GM15510 (cell line): ENCODE data around the gene KLHDC7A.

Experiments
- POLR2A ChIP-seq: IDR thresholded peaks from 3 replicates; pipeline ENCODE4 v1.6.1; 2011; ENCODE audit warnings: borderline replicate concordance; ENCODE audit not compliant: insufficient read length; ENCODE audit errors: extremely low read depth

Gene KLHDC7A

GRCh38 chr1:18480315-18481189 lies at the start of gene KLHDC7A:
Gene KLHDC7A, plus strand, starts transcription at chr1:18480930. Its CDS starts 52 bp downstream, at chr1:18480982.
- TF ChIP-seq POLR2A: no peak

GRCh38 chr1:18434041-18434440 lies 46.7 kb upstream of the KLHDC7A start:
- no peak for TF ChIP-seq POLR2A

- no peak for TF ChIP-seq POLR2A
These were observed 40.1 kb upstream of the KLHDC7A start for GRCh38 chr1:18440385-18441226.

- no peak for TF ChIP-seq POLR2A
These were observed 36.9 kb upstream of the KLHDC7A start for GRCh38 chr1:18443587-18444520.

- TF ChIP-seq POLR2A: no peak
These were observed 36.2 kb upstream of the KLHDC7A start for GRCh38 chr1:18444563-18444962.

GRCh38 chr1:18446751-18447150 lies 34.0 kb upstream of the KLHDC7A start:
- TF ChIP-seq POLR2A: no peak

- TF ChIP-seq POLR2A: no peak
These were observed 33.1 kb upstream of the KLHDC7A start for GRCh38 chr1:18447509-18448220.

GRCh38 chr1:18448889-18449288 lies 31.8 kb upstream of the KLHDC7A start:
- TF ChIP-seq POLR2A: no peak

- no peak for TF ChIP-seq POLR2A
These were observed 28.2 kb upstream of the KLHDC7A start for GRCh38 chr1:18452550-18452949.

- no peak for TF ChIP-seq POLR2A
These were observed 22.3 kb upstream of the KLHDC7A start for GRCh38 chr1:18458133-18459092.

GRCh38 chr1:18461656-18462055 lies 19.1 kb upstream of the KLHDC7A start:
- no peak for TF ChIP-seq POLR2A

GRCh38 chr1:18463063-18463462 lies 17.7 kb upstream of the KLHDC7A start:
- TF ChIP-seq POLR2A: no peak

- TF ChIP-seq POLR2A: no peak
These were observed 16.6 kb upstream of the KLHDC7A start for GRCh38 chr1:18463984-18464664.

GRCh38 chr1:18464665-18465050 lies 16.1 kb upstream of the KLHDC7A start:
- no peak for TF ChIP-seq POLR2A
